ENCODE data around the gene ACTL8.
A peak's percentile ranks its signal among the peaks of the same experiment; 100 is the strongest.

Gene ACTL8

DNA sequence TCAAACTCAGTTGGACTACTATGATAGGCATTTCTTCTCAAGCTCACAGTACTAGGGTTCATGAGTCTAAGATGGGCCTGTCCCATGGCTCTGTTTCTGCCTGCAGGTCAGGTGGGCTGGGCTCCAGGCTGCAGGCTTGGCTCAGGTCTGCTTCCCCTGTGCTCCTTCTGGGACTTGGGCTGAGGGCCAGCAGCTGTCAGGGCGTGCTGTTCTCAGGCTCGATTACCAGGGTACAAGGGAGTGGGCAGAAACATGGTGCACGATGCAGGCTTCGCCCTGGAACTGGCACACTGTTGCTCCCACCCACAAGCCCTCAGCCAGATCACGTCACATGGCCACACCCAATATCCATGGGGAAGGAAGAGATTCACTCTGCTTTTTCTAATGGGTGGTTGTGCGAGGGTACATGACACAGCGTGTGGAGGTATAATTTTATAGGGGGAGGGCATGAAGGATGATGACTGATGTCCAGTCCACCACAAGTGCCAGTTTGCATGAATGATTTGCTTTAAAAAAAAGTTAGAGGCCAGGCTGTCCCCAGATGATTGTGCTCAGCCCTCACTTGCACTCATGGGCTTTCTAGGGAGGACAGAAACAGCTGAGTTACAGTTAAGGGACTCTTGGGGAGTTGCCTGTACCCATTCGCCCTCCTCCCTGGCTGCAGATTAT lies 118.0 kb downstream of the ACTL8 start:
- TF ChIP-seq, protein P1, sequence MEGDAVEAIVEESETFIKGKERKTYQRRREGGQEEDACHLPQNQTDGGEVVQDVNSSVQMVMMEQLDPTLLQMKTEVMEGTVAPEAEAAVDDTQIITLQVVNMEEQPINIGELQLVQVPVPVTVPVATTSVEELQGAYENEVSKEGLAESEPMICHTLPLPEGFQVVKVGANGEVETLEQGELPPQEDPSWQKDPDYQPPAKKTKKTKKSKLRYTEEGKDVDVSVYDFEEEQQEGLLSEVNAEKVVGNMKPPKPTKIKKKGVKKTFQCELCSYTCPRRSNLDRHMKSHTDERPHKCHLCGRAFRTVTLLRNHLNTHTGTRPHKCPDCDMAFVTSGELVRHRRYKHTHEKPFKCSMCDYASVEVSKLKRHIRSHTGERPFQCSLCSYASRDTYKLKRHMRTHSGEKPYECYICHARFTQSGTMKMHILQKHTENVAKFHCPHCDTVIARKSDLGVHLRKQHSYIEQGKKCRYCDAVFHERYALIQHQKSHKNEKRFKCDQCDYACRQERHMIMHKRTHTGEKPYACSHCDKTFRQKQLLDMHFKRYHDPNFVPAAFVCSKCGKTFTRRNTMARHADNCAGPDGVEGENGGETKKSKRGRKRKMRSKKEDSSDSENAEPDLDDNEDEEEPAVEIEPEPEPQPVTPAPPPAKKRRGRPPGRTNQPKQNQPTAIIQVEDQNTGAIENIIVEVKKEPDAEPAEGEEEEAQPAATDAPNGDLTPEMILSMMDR (IDR thresholded peaks at IDR 0.05; ENCODE audit: low read depth, low read length, missing control alignments): no peak
- H3K4me3 ChIP-seq (replicated peaks; ENCODE audit: low read depth, low read length): no peak overlapping the region
- no peak for DNase-seq (ENCODE audit: extremely low read depth, low read depth)

DNA sequence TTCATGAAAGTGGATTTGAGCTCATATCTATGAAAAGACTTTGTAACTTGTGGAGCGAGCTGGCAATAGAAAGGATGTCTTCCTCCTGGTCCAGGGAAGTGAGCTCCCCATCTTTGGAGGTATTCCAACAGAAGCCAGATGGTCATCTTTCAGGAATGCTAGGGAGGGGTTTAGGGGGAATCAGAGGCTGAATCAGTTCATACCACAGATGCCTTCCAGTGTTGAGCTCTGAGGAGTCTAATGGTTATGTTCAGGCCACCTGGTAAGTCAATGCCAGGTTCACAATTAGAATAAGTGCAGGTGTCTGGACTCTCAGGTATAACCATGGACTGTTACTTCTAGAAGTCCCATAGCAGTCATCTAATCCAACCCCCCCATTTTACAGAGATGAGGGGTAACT lies 119.1 kb downstream of the ACTL8 start:
- TF ChIP-seq, protein P1 (IDR thresholded peaks at IDR 0.05; ENCODE audit: low read depth, low read length, missing control alignments): no peak
- DNase-seq (ENCODE audit: extremely low read depth, low read depth): peak; percentile 63
- no peak overlapping the region for H3K4me3 ChIP-seq (replicated peaks; ENCODE audit: low read depth, low read length)

DNA sequence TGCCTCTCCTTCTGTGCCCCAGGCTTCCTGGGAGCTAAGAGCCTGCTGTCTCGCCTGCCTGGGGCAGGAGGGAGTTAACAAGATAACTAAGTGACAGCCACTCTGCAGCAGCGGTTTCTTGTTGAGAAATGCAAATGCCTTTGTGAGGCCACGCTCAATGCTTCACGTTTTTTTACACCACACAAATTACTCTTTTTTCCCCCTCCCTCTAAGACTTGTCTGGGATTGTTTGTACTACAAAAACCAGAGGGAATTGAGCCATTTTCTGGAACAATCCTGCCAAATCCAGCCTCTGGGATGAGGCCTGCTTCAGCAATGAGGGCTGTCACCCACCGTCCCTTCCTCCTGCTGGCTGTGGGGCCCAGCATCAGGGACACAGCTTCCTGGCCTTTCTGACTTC lies 119.6 kb downstream of the ACTL8 start:
- TF ChIP-seq, protein P1 (IDR thresholded peaks at IDR 0.05; ENCODE audit: low read depth, low read length, missing control alignments): no peak
- H3K4me3 ChIP-seq (replicated peaks; ENCODE audit: low read depth, low read length): no peak overlapping the region
- no peak for DNase-seq (ENCODE audit: extremely low read depth, low read depth)

DNA sequence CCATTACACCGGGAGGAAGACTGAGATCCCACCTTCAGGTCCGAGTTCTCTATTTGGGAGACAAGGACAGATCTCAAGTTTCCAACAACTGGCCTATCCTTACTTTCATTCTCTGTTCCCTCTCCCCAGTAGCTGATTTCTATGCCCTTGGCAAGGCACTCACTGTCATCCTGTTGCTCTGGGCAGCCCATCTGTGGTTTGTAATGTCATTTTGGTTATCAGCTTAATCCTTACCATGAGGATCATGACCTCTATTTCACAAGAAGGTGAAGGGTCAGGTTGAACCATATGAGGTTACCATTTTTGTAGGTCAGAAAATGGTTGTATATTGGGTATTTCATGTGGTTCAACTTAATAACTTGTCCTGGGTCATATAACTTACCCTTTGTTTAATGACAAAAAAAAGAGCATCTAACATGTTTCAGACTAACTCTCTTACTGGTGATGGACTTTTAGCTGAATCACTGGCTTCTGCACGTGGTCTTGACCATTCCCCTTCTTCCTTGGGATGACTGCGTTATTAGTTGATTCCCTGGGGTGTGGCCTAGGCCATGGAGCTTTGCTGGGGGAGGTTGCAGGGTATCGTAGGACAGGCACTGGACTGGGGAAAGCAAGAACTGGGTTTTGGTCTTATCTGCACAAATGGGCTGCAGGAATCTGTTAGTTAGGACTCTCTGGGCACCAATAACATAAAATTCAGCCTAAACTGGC lies 120.2 kb downstream of the ACTL8 start:
- TF ChIP-seq, protein P1 (IDR thresholded peaks at IDR 0.05; ENCODE audit: low read depth, low read length, missing control alignments): no peak
- DNase-seq (ENCODE audit: extremely low read depth, low read depth): no peak
- no peak overlapping the region for H3K4me3 ChIP-seq (replicated peaks; ENCODE audit: low read depth, low read length)

DNA sequence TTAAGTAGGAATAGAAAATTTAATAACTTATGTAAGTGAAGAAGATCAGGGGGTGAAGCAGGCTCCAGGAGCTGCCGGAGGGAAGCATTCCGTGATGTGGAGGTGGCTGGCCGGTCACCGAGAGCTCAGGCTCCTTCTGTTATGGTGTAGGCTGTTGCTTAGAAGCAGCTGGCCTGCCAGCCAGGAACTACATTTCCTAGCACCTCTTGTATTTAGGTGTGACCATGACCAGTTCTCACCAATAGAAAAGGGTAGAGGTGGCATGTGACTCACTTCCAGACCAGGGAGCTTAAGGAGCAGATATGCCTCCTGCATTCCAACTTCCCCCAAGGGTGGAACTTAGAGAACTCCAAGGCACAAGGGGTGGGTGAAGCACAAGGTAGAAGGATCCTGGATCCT lies 120.7 kb downstream of the ACTL8 start:
- no peak for DNase-seq (ENCODE audit: extremely low read depth, low read depth)
- TF ChIP-seq, protein P1 (IDR thresholded peaks at IDR 0.05; ENCODE audit: low read depth, low read length, missing control alignments): no peak
- no peak overlapping the region for H3K4me3 ChIP-seq (replicated peaks; ENCODE audit: low read depth, low read length)

All from HFF-Myc (cell line).